ENCODE data around the gene SEMA3E.

The SEMA3E gene

GRCh38 chr7:83640731-83641537 is 8.0 kb downstream of the SEMA3E start:
- DNase-seq (ENCODE audit: low read depth), result no peak

GRCh38 chr7:83640240-83640639 is 8.7 kb downstream of the SEMA3E start:
- no peak for DNase-seq (ENCODE audit: low read depth)

- no peak for DNase-seq (ENCODE audit: low read depth)
Measured at GRCh38 chr7:83633516-83633915, 15.4 kb downstream of the SEMA3E start.

GRCh38 chr7:83629117-83629880 is 19.6 kb downstream of the SEMA3E start:
- no peak for DNase-seq (ENCODE audit: low read depth)

- no peak for DNase-seq (ENCODE audit: low read depth)
Measured at GRCh38 chr7:83617858-83618257, 31.1 kb downstream of the SEMA3E start.

- no peak for DNase-seq (ENCODE audit: low read depth)
Measured at GRCh38 chr7:83614112-83614511, 34.8 kb downstream of the SEMA3E start.

- DNase-seq (ENCODE audit: low read depth), result no peak
Measured at GRCh38 chr7:83613232-83613631, 35.7 kb downstream of the SEMA3E start.

GRCh38 chr7:83611776-83612175 is 37.2 kb downstream of the SEMA3E start:
- DNase-seq (ENCODE audit: low read depth), result no peak

GRCh38 chr7:83610649-83611304 is 38.2 kb downstream of the SEMA3E start:
- no peak for DNase-seq (ENCODE audit: low read depth)

GRCh38 chr7:83608716-83609115 is 40.2 kb downstream of the SEMA3E start:
- DNase-seq (ENCODE audit: low read depth), result no peak

- DNase-seq (ENCODE audit: low read depth), result no peak
Measured at GRCh38 chr7:83603649-83604048, 45.3 kb downstream of the SEMA3E start.

GRCh38 chr7:83599131-83599530 is 49.8 kb downstream of the SEMA3E start:
- no peak for DNase-seq (ENCODE audit: low read depth)

- DNase-seq (ENCODE audit: low read depth), result no peak
Measured at GRCh38 chr7:83593921-83594475, 54.9 kb downstream of the SEMA3E start.

GRCh38 chr7:83588602-83589240 is 60.2 kb downstream of the SEMA3E start:
- no peak for DNase-seq (ENCODE audit: low read depth)

GRCh38 chr7:83586281-83586680 is 62.7 kb downstream of the SEMA3E start:
- DNase-seq (ENCODE audit: low read depth), result no peak

- no peak for DNase-seq (ENCODE audit: low read depth)
Measured at GRCh38 chr7:83581667-83582435, 67.1 kb downstream of the SEMA3E start.

GRCh38 chr7:83579740-83580139 is 69.2 kb downstream of the SEMA3E start:
- DNase-seq (ENCODE audit: low read depth), result no peak

- DNase-seq (ENCODE audit: low read depth), result no peak
Measured at GRCh38 chr7:83575436-83575835, 73.5 kb downstream of the SEMA3E start.

- no peak for DNase-seq (ENCODE audit: low read depth)
Measured at GRCh38 chr7:83574616-83575015, 74.3 kb downstream of the SEMA3E start.

- no peak for DNase-seq (ENCODE audit: low read depth)
Measured at GRCh38 chr7:83562960-83563359, 86.0 kb downstream of the SEMA3E start.

- no peak for DNase-seq (ENCODE audit: low read depth)
Measured at GRCh38 chr7:83562289-83562688, 86.7 kb downstream of the SEMA3E start.

Measured in T follicular helper cell (primary cell).